ENCODE data around the gene DCBLD1. TPM values are rescaled to one million over a fixed set of nuclear protein-coding genes. Genes with fewer than 3 reads are reported as not detected.

The DCBLD1 gene
- total and polyA plus RNA-seq, 3 donors from 2014 or later: 16.6 to 22.2 (median 16.7) TPM

GRCh38 chr6:117484052-117484646 lies 1.7 kb downstream of the DCBLD1 start:
- H3K27ac ChIP-seq: peak overlapping the region in 1 of 2 donors; percentile 81
- H3K4me3 ChIP-seq: no peak overlapping the region
- DNase-seq: no peak
- 60 to 61% methylated on average over 8 of the region's 8 CpGs for WGBS, 2 donors
- H3K9me3 ChIP-seq: no peaks in the 10 kb centered on the region
- no peaks in the 10 kb centered on the region for H3K27me3 ChIP-seq
- intact Hi-C loops (cut with DNase I; ENCODE audit: low total_unique reads): no loop called here
- H3K4me1 ChIP-seq: peaks cover 6% of the 10 kb centered on the region
- no peak for TF ChIP-seq POLR2A (IDR thresholded peaks at IDR 0.05)
- no peak for TF ChIP-seq CTCF (IDR thresholded peaks at IDR 0.05)
- no peaks in the 10 kb centered on the region for H3K36me3 ChIP-seq (ENCODE audit: low read depth, missing control alignments)

- no peak overlapping the region for H3K4me3 ChIP-seq
- H3K27me3 ChIP-seq: no peaks in the 10 kb centered on the region
- no peak for DNase-seq
- H3K9me3 ChIP-seq: no peaks in the 10 kb centered on the region
- peaks cover 6% of the 10 kb centered on the region for H3K4me1 ChIP-seq
- H3K27ac ChIP-seq: no peak overlapping the region
- no peaks in the 10 kb centered on the region for H3K36me3 ChIP-seq (ENCODE audit: low read depth, missing control alignments)
- no peak for TF ChIP-seq POLR2A (IDR thresholded peaks at IDR 0.05)
- no peak for TF ChIP-seq CTCF (IDR thresholded peaks at IDR 0.05)
- intact Hi-C loops (cut with DNase I; ENCODE audit: low total_unique reads): no loop called here
Measured at GRCh38 chr6:117485433-117485832, 3.0 kb downstream of the DCBLD1 start.

GRCh38 chr6:117487821-117488220 lies 5.3 kb downstream of the DCBLD1 start:
- Histone ChIP-seq H3K4me3 (no peak overlapping the region), H3K4me1 (peaks cover 6% of the 10 kb centered on the region), H3K9me3 (no peaks in the 10 kb centered on the region), H3K36me3 (ENCODE audit: low read depth, missing control alignments) (no peaks in the 10 kb centered on the region), H3K27me3 (no peaks in the 10 kb centered on the region), H3K27ac (no peak overlapping the region)
- TF ChIP-seq POLR2A (IDR thresholded peaks at IDR 0.05): no peak
- intact Hi-C loops (cut with DNase I; ENCODE audit: low total_unique reads): no loop called here
- no peak for DNase-seq
- 86 to 98% methylated on average over 7 of the region's 7 CpGs for WGBS, 2 donors

GRCh38 chr6:117489003-117489402 lies 6.5 kb downstream of the DCBLD1 start:
- Histone ChIP-seq H3K27me3 (no peaks in the 10 kb centered on the region), H3K4me3 (no peak overlapping the region), H3K4me1 (peaks cover 5% of the 10 kb centered on the region), H3K9me3 (no peaks in the 10 kb centered on the region), H3K36me3 (ENCODE audit: low read depth, missing control alignments) (no peaks in the 10 kb centered on the region), H3K27ac (no peak overlapping the region)
- intact Hi-C loops (cut with DNase I; ENCODE audit: low total_unique reads): no loop called here
- WGBS, 2 donors: 92 to 93% methylated on average over 2 of the region's 2 CpGs
- TF ChIP-seq POLR2A (IDR thresholded peaks at IDR 0.05): no peak
- TF ChIP-seq CTCF (IDR thresholded peaks at IDR 0.05): no peak
- no peak for DNase-seq

- 89 to 95% methylated on average over 5 of the region's 5 CpGs for WGBS, 2 donors
- no peaks in the 10 kb centered on the region for H3K4me1 ChIP-seq
- no peaks in the 10 kb centered on the region for H3K27me3 ChIP-seq
- no peaks in the 10 kb centered on the region for H3K9me3 ChIP-seq
- no peaks in the 10 kb centered on the region for H3K36me3 ChIP-seq (ENCODE audit: low read depth, missing control alignments)
- no peak for TF ChIP-seq POLR2A (IDR thresholded peaks at IDR 0.05)
- TF ChIP-seq CTCF (IDR thresholded peaks at IDR 0.05): no peak
- DNase-seq: no peak
- no peak overlapping the region for H3K4me3 ChIP-seq
- no peak overlapping the region for H3K27ac ChIP-seq
- intact Hi-C loops (cut with DNase I; ENCODE audit: low total_unique reads): no loop called here
Measured at GRCh38 chr6:117491916-117492315, 9.4 kb downstream of the DCBLD1 start.
